Fibroblast of peridontal ligament (primary cell): ENCODE measurements around the gene TAF3.

Experiments
- DNase-seq: peaks from one replicate; pipeline ENCODE4 v3.0.0-alpha.2; 2010; ENCODE audit errors: extremely low read depth

The TAF3 gene

GRCh38 chr10:8058274-8059111, 240.2 kb downstream of the TAF3 start:
- DNase-seq: no peak

DNA sequence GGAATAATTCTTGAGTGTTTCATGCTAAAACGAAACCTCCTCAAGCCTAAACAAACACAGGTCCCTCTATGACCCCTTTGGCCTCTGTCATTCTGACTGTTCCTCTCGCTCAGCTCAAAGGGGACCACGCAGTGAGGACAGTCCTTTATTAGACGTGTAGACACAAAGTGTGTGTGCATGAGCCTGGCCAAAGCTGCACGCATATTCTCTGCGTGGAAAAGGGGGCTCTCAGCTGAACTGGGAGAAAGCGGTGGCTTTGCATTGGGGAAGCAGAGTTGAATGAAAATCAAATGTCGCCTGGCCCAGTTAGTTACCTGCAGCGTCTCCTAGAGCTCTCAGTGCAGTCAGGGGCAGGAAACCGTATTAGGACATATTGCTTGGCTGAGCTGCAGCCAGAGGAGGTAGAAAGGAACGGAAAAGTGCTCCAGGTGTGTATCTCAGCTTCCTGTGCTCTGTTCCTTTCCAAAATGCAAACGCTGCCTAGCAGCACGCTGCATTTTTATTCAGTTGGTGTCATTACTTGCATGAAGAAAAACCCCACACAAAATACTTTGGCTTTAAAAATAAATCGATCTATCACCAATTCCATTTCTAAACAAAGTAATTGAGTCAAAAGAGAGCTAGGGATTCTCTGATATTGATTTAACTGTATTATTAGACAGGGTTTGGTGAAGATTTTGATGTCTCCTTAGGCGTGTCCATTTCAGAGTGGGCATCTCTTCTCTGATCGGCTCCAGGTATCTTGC, 241.1 kb downstream of the TAF3 start:
- DNase-seq: no peak

DNA sequence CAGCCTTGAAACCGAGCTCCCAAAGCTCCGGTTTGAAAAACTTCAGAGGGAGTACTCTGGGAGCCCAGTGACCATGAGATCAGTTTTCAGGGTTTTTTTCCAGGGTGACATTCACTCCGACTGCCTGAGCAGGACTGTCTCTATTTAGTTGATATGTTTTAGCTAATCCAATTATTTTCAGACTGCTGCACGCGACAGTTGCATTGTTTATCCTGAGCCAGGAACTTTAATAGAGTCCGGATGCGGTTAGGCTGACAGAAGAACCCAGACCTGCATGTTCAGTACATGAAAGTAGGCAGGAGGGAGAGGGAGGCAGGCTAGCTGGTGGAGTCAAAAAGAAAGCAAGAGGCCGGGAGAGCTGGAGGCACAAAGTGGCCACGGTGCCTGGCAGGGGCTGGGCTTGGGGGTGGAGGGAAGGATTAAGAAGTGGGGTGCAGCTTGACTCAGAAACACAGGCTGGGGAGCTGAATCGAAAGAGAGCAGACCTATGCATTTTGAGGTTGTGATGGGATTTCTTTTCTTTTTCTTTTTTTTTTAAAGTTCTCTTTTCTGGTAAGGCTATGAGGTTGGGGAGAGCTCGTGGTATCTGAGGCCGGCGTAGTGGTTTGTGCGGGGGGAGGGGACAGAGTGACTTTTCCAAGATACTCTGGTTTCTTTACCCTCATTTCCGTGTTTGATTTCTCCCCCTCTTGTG, 241.9 kb downstream of the TAF3 start:
- DNase-seq: no peak

- no peak for DNase-seq
These were observed 242.4 kb downstream of the TAF3 start for GRCh38 chr10:8060704-8061121.

GRCh38 chr10:8061274-8062211, 243.2 kb downstream of the TAF3 start:
- no peak for DNase-seq

GRCh38 chr10:8063128-8063908, 245.0 kb downstream of the TAF3 start:
- DNase-seq: no peak

DNA sequence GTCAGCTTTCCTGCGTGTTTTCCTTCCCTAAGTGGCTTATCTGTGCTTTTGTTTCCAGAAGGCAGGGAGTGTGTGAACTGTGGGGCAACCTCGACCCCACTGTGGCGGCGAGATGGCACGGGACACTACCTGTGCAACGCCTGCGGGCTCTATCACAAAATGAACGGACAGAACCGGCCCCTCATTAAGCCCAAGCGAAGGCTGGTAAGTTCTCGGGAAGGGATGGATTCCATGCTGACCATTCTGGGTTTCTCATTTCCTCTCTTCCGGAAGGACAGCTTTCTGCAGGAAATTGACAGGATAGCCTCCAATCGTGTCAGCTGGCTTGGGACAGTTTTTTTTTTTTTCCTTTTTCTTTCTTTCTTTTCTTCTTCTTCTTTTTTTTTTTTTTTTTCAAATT, 245.6 kb downstream of the TAF3 start:
- no peak for DNase-seq

DNA sequence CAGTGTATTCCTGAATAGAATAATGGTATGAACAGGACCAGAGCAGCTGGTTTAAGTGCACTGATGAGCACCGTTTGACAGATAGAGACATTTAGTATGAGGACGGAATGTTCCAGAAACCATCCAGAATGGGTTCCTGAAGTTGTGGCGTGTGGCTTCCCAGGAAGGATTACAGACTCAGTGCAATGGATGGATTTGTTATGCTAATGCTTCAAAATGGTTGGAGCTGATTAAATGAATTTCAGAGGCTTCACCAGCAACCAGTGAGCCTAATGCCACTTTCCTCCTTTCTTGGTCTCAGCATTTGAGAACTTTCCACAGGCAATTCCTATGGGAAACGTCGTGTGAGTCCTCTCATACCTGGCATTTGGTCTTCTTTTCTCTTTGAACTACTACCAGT, 246.1 kb downstream of the TAF3 start:
- DNase-seq: no peak

DNA sequence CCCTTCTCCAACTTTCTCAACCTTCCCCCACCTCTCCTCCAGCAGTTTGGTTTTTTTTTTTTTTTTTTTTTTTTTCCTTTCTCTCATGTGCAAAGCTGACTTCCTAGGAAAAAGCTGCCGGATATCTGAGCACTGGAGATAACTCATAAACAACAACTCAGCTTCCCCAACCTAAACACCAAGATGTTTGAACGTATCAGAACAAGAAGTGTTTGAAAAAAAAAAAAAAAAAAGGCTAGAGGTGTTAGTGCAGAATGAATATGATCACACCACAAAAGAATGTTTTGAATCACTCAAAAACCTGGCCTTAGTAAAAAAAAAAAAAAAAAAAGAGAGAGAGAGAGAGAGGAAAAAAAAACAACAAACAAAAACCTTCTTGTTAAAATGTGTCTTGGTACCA, 247.3 kb downstream of the TAF3 start:
- no peak for DNase-seq

GRCh38 chr10:8066124-8066523, 247.8 kb downstream of the TAF3 start:
- DNase-seq: no peak
